ENCODE results near the gene GARIN5B.
"Not testable (repeated sequence)": the region's sequence is repeated elsewhere in the genome, so short reads cannot be mapped to it uniquely, and the experiment has no call there.

The GARIN5B gene

GRCh38 chr19:55333870-55334269, 29.2 kb downstream of the GARIN5B start:
- TF ChIP-seq CTCF (IDR thresholded peaks at IDR 0.05; ENCODE audit: borderline replicate concordance, control extremely low read depth, extremely low read depth, insufficient read depth, missing control alignments): no peak

GRCh38 chr19:55329791-55330190, 33.3 kb downstream of the GARIN5B start:
- in situ Hi-C loops (cut with MboI; ENCODE audit: low sequenced_read_pairs, unreplicated experiment); DNase-seq (ENCODE audit: low spot score): not testable (repeated sequence)

More at GRCh38 chr19:55333870-55334269, 29.2 kb downstream of the GARIN5B start:
- in situ Hi-C loops (cut with MboI; ENCODE audit: low sequenced_read_pairs, unreplicated experiment): no loop called here
- no peak for DNase-seq (ENCODE audit: low spot score)

GRCh38 chr19:55328774-55329318, 34.2 kb downstream of the GARIN5B start:
- in situ Hi-C loops (cut with MboI; ENCODE audit: low sequenced_read_pairs, unreplicated experiment); DNase-seq (ENCODE audit: low spot score): not testable (repeated sequence)

GRCh38 chr19:55325172-55325571, 37.9 kb downstream of the GARIN5B start, which contains the start of gene TMEM150B:
TMEM150B (minus strand) TSS chr19:55325341; CDS start chr19:55321036, 4,305 bp downstream.
- in situ Hi-C loops (cut with MboI; ENCODE audit: low sequenced_read_pairs, unreplicated experiment): no loop called here
- no peak for TF ChIP-seq CTCF (IDR thresholded peaks at IDR 0.05; ENCODE audit: borderline replicate concordance, control extremely low read depth, extremely low read depth, insufficient read depth, missing control alignments)
- no peak for DNase-seq (ENCODE audit: low spot score)

GRCh38 chr19:55324662-55325061, 38.4 kb downstream of the GARIN5B start:
- in situ Hi-C loops (cut with MboI; ENCODE audit: low sequenced_read_pairs, unreplicated experiment): no loop called here
- TF ChIP-seq CTCF (IDR thresholded peaks at IDR 0.05; ENCODE audit: borderline replicate concordance, control extremely low read depth, extremely low read depth, insufficient read depth, missing control alignments): no peak
- DNase-seq (ENCODE audit: low spot score): no peak

- no peak for TF ChIP-seq CTCF (IDR thresholded peaks at IDR 0.05; ENCODE audit: borderline replicate concordance, control extremely low read depth, extremely low read depth, insufficient read depth, missing control alignments)
- in situ Hi-C loops (cut with MboI; ENCODE audit: low sequenced_read_pairs, unreplicated experiment): no loop called here
- DNase-seq (ENCODE audit: low spot score): no peak
Measured at GRCh38 chr19:55322204-55322885, 40.7 kb downstream of the GARIN5B start.

GRCh38 chr19:55321466-55322137, 41.5 kb downstream of the GARIN5B start:
- in situ Hi-C loops (cut with MboI; ENCODE audit: low sequenced_read_pairs, unreplicated experiment): no loop called here
- no peak for TF ChIP-seq CTCF (IDR thresholded peaks at IDR 0.05; ENCODE audit: borderline replicate concordance, control extremely low read depth, extremely low read depth, insufficient read depth, missing control alignments)
- DNase-seq (ENCODE audit: low spot score): no peak

Measured in GM13976 (cell line).